IMR-90 (cell line): Measurements from ENCODE around the gene SERPINA9.

Experiments used
- ELK1 ChIP-seq: fragments of 150-350 bp; IDR thresholded peaks from 2 replicates; pipeline ENCODE4 v1.6.1; 2016; ENCODE audit warnings: low read depth, mild to moderate bottlenecking, low read length, moderate library complexity, borderline replicate concordance
- POLR2A ChIP-seq: IDR thresholded peaks from 2 replicates; pipeline ENCODE4 v1.6.1; 2012; ENCODE audit warnings: mild to moderate bottlenecking, low read depth, low read length

- no peak for TF ChIP-seq ELK1
- TF ChIP-seq POLR2A, result no peak
Measured at GRCh38 chr14:94462763-94463572, 13.0 kb downstream of the SERPINA9 start.
